ENCODE measurements around the gene WNT8B.

WNT8B gene

GRCh38 chr10:100524206-100524605 is 61.4 kb downstream of the WNT8B start:
- TF ChIP-seq GABPA (IDR thresholded peaks at IDR 0.05; ENCODE audit: low read depth) (no peak), POLR2AphosphoS5 (IDR thresholded peaks at IDR 0.05; ENCODE audit: low read depth) (no peak), SPI1 (IDR thresholded peaks at IDR 0.05; ENCODE audit: borderline replicate concordance, low read depth) (no peak), REST (IDR thresholded peaks at IDR 0.05; ENCODE audit: insufficient replicate concordance, low read depth) (no peak)
- TF ChIP-seq, protein P1, sequence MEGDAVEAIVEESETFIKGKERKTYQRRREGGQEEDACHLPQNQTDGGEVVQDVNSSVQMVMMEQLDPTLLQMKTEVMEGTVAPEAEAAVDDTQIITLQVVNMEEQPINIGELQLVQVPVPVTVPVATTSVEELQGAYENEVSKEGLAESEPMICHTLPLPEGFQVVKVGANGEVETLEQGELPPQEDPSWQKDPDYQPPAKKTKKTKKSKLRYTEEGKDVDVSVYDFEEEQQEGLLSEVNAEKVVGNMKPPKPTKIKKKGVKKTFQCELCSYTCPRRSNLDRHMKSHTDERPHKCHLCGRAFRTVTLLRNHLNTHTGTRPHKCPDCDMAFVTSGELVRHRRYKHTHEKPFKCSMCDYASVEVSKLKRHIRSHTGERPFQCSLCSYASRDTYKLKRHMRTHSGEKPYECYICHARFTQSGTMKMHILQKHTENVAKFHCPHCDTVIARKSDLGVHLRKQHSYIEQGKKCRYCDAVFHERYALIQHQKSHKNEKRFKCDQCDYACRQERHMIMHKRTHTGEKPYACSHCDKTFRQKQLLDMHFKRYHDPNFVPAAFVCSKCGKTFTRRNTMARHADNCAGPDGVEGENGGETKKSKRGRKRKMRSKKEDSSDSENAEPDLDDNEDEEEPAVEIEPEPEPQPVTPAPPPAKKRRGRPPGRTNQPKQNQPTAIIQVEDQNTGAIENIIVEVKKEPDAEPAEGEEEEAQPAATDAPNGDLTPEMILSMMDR (IDR thresholded peaks at IDR 0.05; ENCODE audit: insufficient read depth, low read length) = no peak
- Histone ChIP-seq H3K4me3 (replicated peaks; ENCODE audit: insufficient read depth, low read length) (no peak overlapping the region), H3K27ac (replicated peaks) (no peak overlapping the region), H3K27me3 (ENCODE audit: insufficient read depth, poor library complexity, severe bottlenecking) (no peaks in the 10 kb centered on the region)
- no peak for DNase-seq (ENCODE audit: low read depth in 1 of 2, low spot score in 1 of 2)

DNA sequence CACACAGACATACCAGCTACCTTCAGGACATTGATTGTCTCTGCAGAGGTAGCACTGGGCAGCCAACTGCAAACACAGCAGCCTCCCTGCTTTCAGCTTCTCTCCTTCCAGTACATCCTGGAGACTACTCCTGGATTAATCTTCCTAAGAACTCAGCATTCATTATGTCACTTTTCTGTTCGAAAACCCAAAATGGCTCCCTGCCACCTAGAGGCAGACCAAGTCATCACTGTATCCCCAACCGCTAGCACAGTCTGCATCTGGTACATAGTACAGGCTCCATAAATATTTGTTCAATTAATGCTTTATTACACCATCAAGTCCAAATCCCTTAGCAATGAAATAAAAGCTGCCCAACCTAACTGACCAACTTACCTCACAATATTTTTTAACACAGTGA is 61.8 kb downstream of the WNT8B start:
- DNase-seq (ENCODE audit: low read depth in 1 of 2, low spot score in 1 of 2) = no peak
- no peaks in the 10 kb centered on the region for H3K27me3 ChIP-seq (ENCODE audit: insufficient read depth, poor library complexity, severe bottlenecking)
- H3K4me3 ChIP-seq (replicated peaks; ENCODE audit: insufficient read depth, low read length) = no peak overlapping the region
- TF ChIP-seq REST (IDR thresholded peaks at IDR 0.05; ENCODE audit: insufficient replicate concordance, low read depth) (no peak), SPI1 (IDR thresholded peaks at IDR 0.05; ENCODE audit: borderline replicate concordance, low read depth) (no peak), POLR2AphosphoS5 (IDR thresholded peaks at IDR 0.05; ENCODE audit: low read depth) (no peak), GABPA (IDR thresholded peaks at IDR 0.05; ENCODE audit: low read depth) (no peak)
- TF ChIP-seq, protein P1 (IDR thresholded peaks at IDR 0.05; ENCODE audit: insufficient read depth, low read length) = no peak
- H3K27ac ChIP-seq (replicated peaks) = no peak overlapping the region

GRCh38 chr10:100528123-100528886 is 65.5 kb downstream of the WNT8B start:
- Histone ChIP-seq H3K27ac (replicated peaks) (peak overlapping the region; percentile 78), H3K27me3 (ENCODE audit: insufficient read depth, poor library complexity, severe bottlenecking) (no peaks in the 10 kb centered on the region), H3K4me3 (replicated peaks; ENCODE audit: insufficient read depth, low read length) (peak overlapping the region; percentile 96)
- TF ChIP-seq SPI1 (IDR thresholded peaks at IDR 0.05; ENCODE audit: borderline replicate concordance, low read depth) (peak; percentile 48; the same call in 1 of the 2 replicates), REST (IDR thresholded peaks at IDR 0.05; ENCODE audit: insufficient replicate concordance, low read depth) (no peak)
- no peak for DNase-seq (ENCODE audit: low read depth in 1 of 2, low spot score in 1 of 2)

All from HL-60 (cell line).